Adipose tissue (tissue), 3 donors: ENCODE data around the gene PCBD2. TPM values are rescaled to one million over a fixed set of nuclear protein-coding genes. Genes with fewer than 3 reads are reported as not detected.

Source experiments
- H3K27ac ChIP-seq: one replicate; pipeline ENCODE4 v1.5.1; 2013; ENCODE audit warnings: low read depth, low read length
- WGBS, 3 donors: extraction: QIAGEN DNeasy Blood & Tissue Kit; methylation state at CpG; one replicate each; pipeline ENCODE4 v1.1.7; 2013; 5-methylcytosine and 5-hydroxymethylcytosine counted together
- polyA plus RNA-seq, 3 donors: library from polyadenylated mRNA; stranded (reverse); fragments of 200-250 nt; gene quantifications; one replicate each; pipeline ENCODE4 v1.2.3, GENCODE V29; 2013
- donor health status: healthy with polysubstance abuse.
- donor health status: Bipolar disorder and iron deficiency.
- donor health status: healthy.

PCBD2 gene
- polyA plus RNA-seq, 3 donors = 5.1 to 7.9 (median 6.1) TPM

GRCh38 chr5:134943547-134943946 is 38.6 kb downstream of the PCBD2 start:
- H3K27ac ChIP-seq = no peak overlapping the region
- WGBS, 3 donors = 62 to 83% (median 82%) methylated on average over 1 of the region's 1 CpG

GRCh38 chr5:134944630-134945029 is 39.7 kb downstream of the PCBD2 start:
- WGBS, 3 donors = 61 to 66% (median 65%) methylated on average over 1 of the region's 1 CpG
- H3K27ac ChIP-seq = no peak overlapping the region

GRCh38 chr5:134945041-134945440 is 40.1 kb downstream of the PCBD2 start:
- no peak overlapping the region for H3K27ac ChIP-seq
- WGBS, 3 donors = 86 to 97% (median 90%) methylated on average over 2 of the region's 2 CpGs

- 52 to 78% (median 59%) methylated on average over 5 of the region's 5 CpGs for WGBS, 3 donors
- no peak overlapping the region for H3K27ac ChIP-seq
These were observed 44.0 kb downstream of the PCBD2 start for GRCh38 chr5:134948911-134949310.

GRCh38 chr5:134949316-134949715 is 44.4 kb downstream of the PCBD2 start:
- no peak overlapping the region for H3K27ac ChIP-seq

GRCh38 chr5:134957920-134958608 is 53.1 kb downstream of the PCBD2 start:
- 79 to 93% (median 87%) methylated on average over 4 of the region's 4 CpGs for WGBS, 3 donors
- no peak overlapping the region for H3K27ac ChIP-seq

More at GRCh38 chr5:134949316-134949715, 44.4 kb downstream of the PCBD2 start:
- 65 to 84% (median 69%) methylated on average over 5 of the region's 5 CpGs for WGBS, 3 donors

- 67% methylated on average over 3 of the region's 3 CpGs for WGBS, 3 donors
- no peak overlapping the region for H3K27ac ChIP-seq
These were observed 53.8 kb downstream of the PCBD2 start for GRCh38 chr5:134958755-134959154.

- H3K27ac ChIP-seq = no peak overlapping the region
These were observed 58.2 kb downstream of the PCBD2 start for GRCh38 chr5:134963098-134963497.

GRCh38 chr5:134964359-134965270 is 59.7 kb downstream of the PCBD2 start:
- 84 to 91% (median 90%) methylated on average over 12 of the region's 12 CpGs for WGBS, 3 donors

GRCh38 chr5:134965271-134965825 is 60.4 kb downstream of the PCBD2 start:
- no peak overlapping the region for H3K27ac ChIP-seq
- WGBS, 3 donors = 68 to 90% (median 85%) methylated on average over 3 of the region's 3 CpGs

More at GRCh38 chr5:134964359-134965270, 59.7 kb downstream of the PCBD2 start:
- H3K27ac ChIP-seq = no peak overlapping the region

GRCh38 chr5:134967607-134968006 is 62.7 kb downstream of the PCBD2 start, which contains the start of gene CATSPER3:
CATSPER3 (plus strand) TSS chr5:134967907; CDS start chr5:134967992, 85 bp downstream.
- 92 to 95% (median 94%) methylated on average over 3 of the region's 3 CpGs for WGBS, 3 donors
- no peak within 1 kb of the TSS for H3K27ac ChIP-seq

GRCh38 chr5:134968055-134968454 is 63.1 kb downstream of the PCBD2 start:
- 46 to 97% (median 86%) methylated on average over 3 of the region's 3 CpGs for WGBS, 3 donors
- H3K27ac ChIP-seq = no peak overlapping the region

GRCh38 chr5:134969166-134969565 is 64.2 kb downstream of the PCBD2 start:
- no peak overlapping the region for H3K27ac ChIP-seq

- 48 to 71% (median 68%) methylated on average over 2 of the region's 2 CpGs for WGBS, 3 donors
- no peak overlapping the region for H3K27ac ChIP-seq
These were observed 70.3 kb downstream of the PCBD2 start for GRCh38 chr5:134975078-134975715.

- no peak overlapping the region for H3K27ac ChIP-seq
These were observed 70.9 kb downstream of the PCBD2 start for GRCh38 chr5:134975843-134976242.

GRCh38 chr5:134976841-134977240 is 71.9 kb downstream of the PCBD2 start:
- WGBS, 3 donors = 86 to 97% (median 94%) methylated on average over 1 of the region's 1 CpG
- no peak overlapping the region for H3K27ac ChIP-seq

- 91 to 95% (median 95%) methylated on average over 3 of the region's 3 CpGs for WGBS, 3 donors
- H3K27ac ChIP-seq = no peak overlapping the region
These were observed 74.5 kb downstream of the PCBD2 start for GRCh38 chr5:134979416-134979815.

- 99 to 100% (median 100%) methylated on average over 1 of the region's 1 CpG for WGBS, 3 donors
These were observed 77.3 kb downstream of the PCBD2 start for GRCh38 chr5:134982230-134982629.

More at GRCh38 chr5:134982230-134982629, 77.3 kb downstream of the PCBD2 start:
- no peak overlapping the region for H3K27ac ChIP-seq
